Stimulated activated CD4-positive, alpha-beta T cell treated with anti-CD3 and anti-CD28 coated beads, TNF-alpha, amount 100 ng/mL, for 48 hours (primary cell): ENCODE data around the gene ERC1.
"Not testable (repeated sequence)": the region's sequence is repeated elsewhere in the genome, so short reads cannot be mapped to it uniquely, and the experiment has no call there.

Experiments used
- DNase-seq, 3 donors: peaks; one replicate each; pipeline ENCODE4 v3.0.0-alpha.2; 2020; ENCODE audit warnings: low read depth in 3 of 3

The ERC1 gene

GRCh38 chr12:1185460-1186182 is 194.6 kb downstream of the ERC1 start:
- DNase-seq: no peak

- DNase-seq: no peak
Observed at GRCh38 chr12:1186298-1186697, 195.3 kb downstream of the ERC1 start.

GRCh38 chr12:1188016-1188415 is 197.0 kb downstream of the ERC1 start:
- no peak for DNase-seq

GRCh38 chr12:1189163-1189562 is 198.1 kb downstream of the ERC1 start:
- no peak for DNase-seq

GRCh38 chr12:1195513-1195912 is 204.5 kb downstream of the ERC1 start:
- no peak for DNase-seq

- no peak for DNase-seq
Observed at GRCh38 chr12:1197264-1198018, 206.4 kb downstream of the ERC1 start.

GRCh38 chr12:1198854-1199253 is 207.8 kb downstream of the ERC1 start:
- not testable (repeated sequence) for DNase-seq

GRCh38 chr12:1199700-1200099 is 208.7 kb downstream of the ERC1 start:
- no peak for DNase-seq

- DNase-seq: no peak
Observed at GRCh38 chr12:1201030-1201429, 210.0 kb downstream of the ERC1 start.

GRCh38 chr12:1201886-1202285 is 210.9 kb downstream of the ERC1 start:
- DNase-seq: no peak

GRCh38 chr12:1203735-1204019 is 212.7 kb downstream of the ERC1 start:
- DNase-seq: no peak

- DNase-seq: no peak
Observed at GRCh38 chr12:1204581-1205121, 213.6 kb downstream of the ERC1 start.

GRCh38 chr12:1205512-1206060 is 214.6 kb downstream of the ERC1 start:
- no peak for DNase-seq

- no peak for DNase-seq
Observed at GRCh38 chr12:1206118-1206734, 215.2 kb downstream of the ERC1 start.

GRCh38 chr12:1207276-1207675 is 216.3 kb downstream of the ERC1 start:
- DNase-seq: no peak

- DNase-seq: not testable (repeated sequence)
Observed at GRCh38 chr12:1208719-1209118, 217.7 kb downstream of the ERC1 start.

GRCh38 chr12:1212526-1212925 is 221.5 kb downstream of the ERC1 start:
- no peak for DNase-seq

GRCh38 chr12:1213205-1213604 is 222.2 kb downstream of the ERC1 start:
- peak; percentile 26 to 66 (median 42) for DNase-seq

GRCh38 chr12:1213618-1214205 is 222.7 kb downstream of the ERC1 start:
- DNase-seq: no peak

- no peak for DNase-seq
Observed at GRCh38 chr12:1216560-1216959, 225.5 kb downstream of the ERC1 start.

GRCh38 chr12:1217191-1217949 is 226.3 kb downstream of the ERC1 start:
- DNase-seq: no peak
